GM19099 (cell line): Measurements from ENCODE around the gene KLHDC1.
A peak's percentile ranks its signal among the peaks of the same experiment; 100 is the strongest.

ENCODE experiments used
- POLR2A ChIP-seq: IDR thresholded peaks from 3 replicates; pipeline ENCODE4 v1.6.1; 2011; ENCODE audit warnings: low read depth; ENCODE audit not compliant: insufficient read length; ENCODE audit errors: extremely low read depth

Gene KLHDC1

DNA sequence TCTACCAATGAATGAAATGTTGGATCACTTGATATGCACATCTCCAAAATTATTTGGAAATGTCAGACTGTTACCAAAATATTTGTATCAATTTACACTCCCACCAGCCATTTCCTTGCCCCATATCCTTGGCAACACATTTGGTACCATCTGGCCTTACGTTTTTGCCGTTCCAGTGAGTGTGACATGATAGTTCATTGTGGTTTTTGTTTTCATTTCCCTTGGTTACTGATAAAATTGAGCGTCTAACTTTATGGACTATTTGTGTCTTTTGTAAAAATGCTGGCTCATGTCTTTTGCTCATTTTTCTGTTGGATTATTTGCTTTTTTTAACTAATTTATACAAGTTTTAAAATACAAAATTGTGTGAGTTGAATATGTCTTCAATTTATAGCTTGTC, 11.0 kb downstream of the KLHDC1 start:
- TF ChIP-seq POLR2A, result no peak

- no peak for TF ChIP-seq POLR2A
Measured at GRCh38 chr14:49720744-49721143, 27.8 kb downstream of the KLHDC1 start.

DNA sequence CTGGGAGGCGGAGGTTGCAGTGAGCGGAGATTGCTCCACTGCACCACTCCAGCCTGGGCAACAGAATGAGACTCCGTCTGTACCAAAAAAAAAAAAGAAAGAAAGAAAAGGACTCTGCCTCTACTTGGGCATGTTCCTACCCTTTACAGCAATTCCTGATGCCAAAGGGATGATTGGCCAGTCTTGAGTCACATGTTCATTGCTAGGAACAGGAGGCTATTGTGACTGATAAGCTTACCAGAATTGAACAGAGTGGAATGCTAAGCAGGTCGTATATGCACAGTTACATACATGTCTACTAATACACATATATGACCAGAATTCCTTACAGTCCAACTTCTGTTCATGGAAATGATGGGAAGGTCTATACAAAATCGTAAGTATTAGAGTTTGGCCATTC, 34.3 kb downstream of the KLHDC1 start:
- TF ChIP-seq POLR2A, result no peak

- TF ChIP-seq POLR2A, result no peak
Measured at GRCh38 chr14:49732896-49733295, 40.0 kb downstream of the KLHDC1 start.

GRCh38 chr14:49733836-49734235, 40.9 kb downstream of the KLHDC1 start:
- TF ChIP-seq POLR2A, result no peak

GRCh38 chr14:49745191-49745590, 52.3 kb downstream of the KLHDC1 start:
- TF ChIP-seq POLR2A, result no peak

GRCh38 chr14:49754570-49755097, 61.7 kb downstream of the KLHDC1 start:
- no peak for TF ChIP-seq POLR2A

GRCh38 chr14:49755378-49755777, 62.5 kb downstream of the KLHDC1 start:
- TF ChIP-seq POLR2A, result no peak

- TF ChIP-seq POLR2A, result no peak
Measured at GRCh38 chr14:49761839-49762551, 69.1 kb downstream of the KLHDC1 start.

GRCh38 chr14:49766839-49767238, 73.9 kb downstream of the KLHDC1 start:
- no peak for TF ChIP-seq POLR2A

DNA sequence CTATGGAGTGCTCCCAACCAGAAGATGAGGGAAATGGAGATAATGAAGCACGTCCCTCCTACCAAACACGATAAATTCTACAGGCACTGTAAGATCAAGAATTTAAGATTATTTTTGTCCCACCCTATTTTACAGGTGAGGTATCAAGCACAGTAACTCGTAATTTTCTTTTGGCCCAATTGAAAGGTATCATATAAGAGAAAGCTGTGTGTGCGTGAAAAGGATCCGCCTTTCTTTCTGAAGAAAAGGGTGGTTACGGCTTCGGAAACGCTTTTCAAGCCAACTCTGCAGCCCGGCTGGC, 74.3 kb downstream of the KLHDC1 start:
- no peak for TF ChIP-seq POLR2A

DNA sequence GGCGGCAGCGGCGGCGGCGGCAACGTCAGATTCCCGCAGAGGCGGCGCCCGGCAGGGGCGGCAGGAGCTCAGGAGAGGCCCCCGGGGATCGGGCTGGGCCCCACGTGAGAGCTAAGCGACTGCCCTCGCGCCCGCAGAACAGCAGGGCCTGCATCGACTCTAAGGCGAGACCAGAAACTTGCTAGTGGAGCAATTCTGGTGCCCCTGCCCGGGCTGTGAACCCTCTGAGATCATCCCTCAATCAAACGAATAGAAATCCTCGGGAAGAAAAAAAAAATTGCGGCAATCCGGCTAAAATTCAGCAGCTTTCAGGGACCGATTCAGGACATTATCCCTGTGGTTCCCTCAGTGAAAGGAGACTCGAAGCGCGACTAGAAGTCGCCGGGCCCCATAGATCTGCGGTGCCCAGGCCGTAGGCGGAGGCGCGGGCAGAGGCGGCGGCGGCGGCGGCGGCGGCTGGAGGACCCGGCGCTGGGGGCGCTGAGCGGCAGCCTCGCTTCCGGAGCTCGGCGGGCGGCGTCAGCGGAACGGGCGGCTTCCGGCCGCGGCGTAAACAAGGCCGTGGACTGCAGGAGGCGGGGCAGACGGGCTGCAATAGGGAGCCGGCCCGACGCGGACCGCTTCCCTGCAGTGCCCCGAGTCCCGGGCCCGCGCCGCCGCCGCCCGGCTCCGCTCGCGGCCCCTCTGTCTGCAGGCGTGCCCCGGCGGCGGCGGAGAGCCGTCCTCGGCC, 74.8 kb downstream of the KLHDC1 start, which contains the start of gene KLHDC2:
TSS of gene KLHDC2 (plus strand) at position 583 of the 730 bp plus-strand sequence. CDS start 316 bp downstream, outside the sequence.
- peak; percentile 80 for TF ChIP-seq POLR2A

DNA sequence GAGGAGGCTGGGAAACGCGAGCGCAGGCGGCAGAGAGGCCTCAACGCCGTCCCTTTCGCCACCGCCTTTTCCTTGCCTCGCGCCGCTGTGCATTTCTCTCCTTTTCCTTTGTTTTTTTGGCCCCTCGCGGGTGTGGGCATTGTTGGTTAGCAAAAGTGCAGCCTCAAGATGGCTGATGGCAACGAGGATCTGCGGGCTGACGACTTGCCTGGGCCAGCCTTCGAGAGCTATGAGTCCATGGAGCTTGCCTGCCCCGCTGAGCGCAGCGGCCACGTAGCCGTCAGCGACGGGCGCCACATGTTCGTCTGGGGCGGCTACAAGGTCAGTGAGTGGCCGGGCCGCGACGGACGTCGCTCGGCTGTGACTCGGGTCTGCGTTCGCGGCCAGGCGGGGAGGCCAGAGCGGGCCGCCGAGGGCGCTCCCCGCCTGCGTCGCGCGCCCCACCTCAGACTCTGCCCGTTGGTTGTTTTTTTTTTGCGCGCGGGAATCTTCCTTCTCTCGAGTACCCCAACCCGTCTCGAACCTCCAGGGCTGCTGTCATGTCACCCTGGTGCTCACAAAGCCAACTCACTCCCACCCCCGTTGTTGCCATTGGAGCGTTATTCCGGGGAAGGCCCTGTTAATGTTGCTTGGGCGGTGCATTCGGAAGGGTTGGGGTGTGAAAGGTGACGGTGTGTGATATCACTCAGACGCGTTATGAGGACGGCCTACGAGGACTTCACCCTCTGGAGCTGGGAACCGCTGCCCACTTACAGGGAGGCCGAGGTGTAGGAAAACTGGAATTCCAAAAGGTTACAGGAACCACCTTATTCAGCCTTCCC, 75.6 kb downstream of the KLHDC1 start:
- no peak for TF ChIP-seq POLR2A

DNA sequence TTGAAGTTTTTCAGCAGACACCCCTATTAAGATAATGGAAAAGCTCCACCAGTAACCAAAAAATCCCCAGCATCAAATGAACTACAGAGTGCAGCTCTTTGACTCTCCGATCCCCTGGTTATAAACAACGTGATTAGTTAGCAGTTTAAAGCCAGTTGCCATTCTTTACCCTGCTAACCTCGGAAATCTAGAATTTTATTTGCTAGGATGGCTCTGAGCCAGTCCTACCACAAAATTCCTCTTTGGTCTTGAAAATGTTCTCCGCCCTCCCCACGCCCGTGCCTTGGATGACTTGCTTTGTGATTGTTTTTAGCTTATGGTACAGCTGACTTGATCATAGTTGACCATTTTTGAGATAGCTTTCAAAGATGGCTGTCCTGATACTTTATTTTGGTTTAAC, 76.3 kb downstream of the KLHDC1 start:
- no peak for TF ChIP-seq POLR2A

- TF ChIP-seq POLR2A, result no peak
Measured at GRCh38 chr14:49769581-49770211, 76.8 kb downstream of the KLHDC1 start.
